ENCODE data around the gene SOAT1.

- TF ChIP-seq, protein P1, sequence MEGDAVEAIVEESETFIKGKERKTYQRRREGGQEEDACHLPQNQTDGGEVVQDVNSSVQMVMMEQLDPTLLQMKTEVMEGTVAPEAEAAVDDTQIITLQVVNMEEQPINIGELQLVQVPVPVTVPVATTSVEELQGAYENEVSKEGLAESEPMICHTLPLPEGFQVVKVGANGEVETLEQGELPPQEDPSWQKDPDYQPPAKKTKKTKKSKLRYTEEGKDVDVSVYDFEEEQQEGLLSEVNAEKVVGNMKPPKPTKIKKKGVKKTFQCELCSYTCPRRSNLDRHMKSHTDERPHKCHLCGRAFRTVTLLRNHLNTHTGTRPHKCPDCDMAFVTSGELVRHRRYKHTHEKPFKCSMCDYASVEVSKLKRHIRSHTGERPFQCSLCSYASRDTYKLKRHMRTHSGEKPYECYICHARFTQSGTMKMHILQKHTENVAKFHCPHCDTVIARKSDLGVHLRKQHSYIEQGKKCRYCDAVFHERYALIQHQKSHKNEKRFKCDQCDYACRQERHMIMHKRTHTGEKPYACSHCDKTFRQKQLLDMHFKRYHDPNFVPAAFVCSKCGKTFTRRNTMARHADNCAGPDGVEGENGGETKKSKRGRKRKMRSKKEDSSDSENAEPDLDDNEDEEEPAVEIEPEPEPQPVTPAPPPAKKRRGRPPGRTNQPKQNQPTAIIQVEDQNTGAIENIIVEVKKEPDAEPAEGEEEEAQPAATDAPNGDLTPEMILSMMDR (conservative IDR thresholded peaks at IDR 0.05 in 1 of 2, IDR thresholded peaks at IDR 0.05 in 1 of 2; ENCODE audit: extremely low read depth in 1 of 2, insufficient read depth in 1 of 2, low read depth in 1 of 2, low read length in 2 of 2): peak; percentile 32 to 64
- no peak for TF ChIP-seq EZH2 (IDR thresholded peaks at IDR 0.05; ENCODE audit: borderline replicate concordance, low read length)
These were observed 41.9 kb upstream of the SOAT1 start for GRCh38 chr1:179251675-179252074.
